OCI-LY1 (cell line): ENCODE results near the gene ASCC1.
"Not testable (repeated sequence)": the region's sequence is repeated elsewhere in the genome, so short reads cannot be mapped to it uniquely, and the experiment has no call there.

Experiments used
- H2AFZ ChIP-seq: fragments of 200-600 bp; sonication (generic), shearing (Covaris generic); 2 replicates; pipeline ENCODE4 v1.6.0; 2014; ENCODE audit warnings: antibody characterized with exemption, mild to moderate bottlenecking, low read length
- H3F3A ChIP-seq: fragments of 200-600 bp; sonication (generic), shearing (Covaris generic); 2 replicates; pipeline ENCODE4 v1.6.0; 2014; ENCODE audit warnings: mild to moderate bottlenecking, antibody characterized with exemption, low read length, moderate library complexity; ENCODE audit not compliant: insufficient read depth
- H3K27ac ChIP-seq: fragments of 200-600 bp; sonication (generic); 2 replicates; pipeline ENCODE4 v1.5.1; 2014; ENCODE audit warnings: low read length, mixed run types, mild to moderate bottlenecking, low read depth; ENCODE audit not compliant: poor library complexity, severe bottlenecking
- H3K27me3 ChIP-seq: fragments of 200-600 bp; sonication (generic); 2 replicates; pipeline ENCODE4 v1.6.0; 2014; ENCODE audit warnings: antibody characterized with exemption, mild to moderate bottlenecking, low read length, moderate library complexity; ENCODE audit not compliant: insufficient read depth
- H3K36me3 ChIP-seq: fragments of 200-600 bp; sonication (generic); 2 replicates; pipeline ENCODE4 v1.6.1; 2014; ENCODE audit warnings: mild to moderate bottlenecking, antibody characterized with exemption, low read length, moderate library complexity, mixed read lengths; ENCODE audit not compliant: insufficient read depth
- H3K4me1 ChIP-seq: fragments of 200-600 bp; sonication (generic); 2 replicates; pipeline ENCODE4 v1.5.1; 2014; ENCODE audit warnings: mild to moderate bottlenecking, low read length, moderate library complexity; ENCODE audit not compliant: insufficient read depth, severe bottlenecking
- H3K4me2 ChIP-seq: fragments of 200-600 bp; sonication (generic), shearing (Covaris generic); 2 replicates; pipeline ENCODE4 v1.6.1; 2014; ENCODE audit warnings: low read length
- H3K4me3 ChIP-seq: fragments of 200-600 bp; sonication (generic); 2 replicates; pipeline ENCODE4 v1.5.1; 2014; ENCODE audit warnings: low read length, low read depth, mild to moderate bottlenecking, mixed read lengths; ENCODE audit not compliant: poor library complexity, severe bottlenecking
- H3K79me2 ChIP-seq: fragments of 200-600 bp; shearing (Covaris generic); 2 replicates; pipeline ENCODE4 v1.6.1; 2016; ENCODE audit warnings: mixed run types, low read length, mixed read lengths; ENCODE audit not compliant: insufficient read depth
- H3K9ac ChIP-seq: fragments of 200-600 bp; sonication (generic), shearing (Covaris generic); 2 replicates; pipeline ENCODE4 v1.6.1; 2014; ENCODE audit warnings: mild to moderate bottlenecking, low read length, mixed read lengths
- H3K9me2 ChIP-seq: fragments of 200-600 bp; sonication (generic), shearing (Covaris generic); 2 replicates; pipeline ENCODE4 v1.6.1; 2014; ENCODE audit warnings: low read depth, mild to moderate bottlenecking, low read length, mixed read lengths
- H3K9me3 ChIP-seq: fragments of 200-600 bp; shearing (Covaris generic); 2 replicates; pipeline ENCODE4 v1.6.1; 2014; ENCODE audit warnings: low read length, mixed read lengths
- H4K20me1 ChIP-seq: fragments of 200-600 bp; sonication (generic), shearing (Covaris generic); 2 replicates; pipeline ENCODE4 v1.6.0; 2016; ENCODE audit warnings: mild to moderate bottlenecking, low read length; ENCODE audit not compliant: insufficient read depth
- CTCF ChIP-seq: fragments of 200-600 bp; sonication (generic), shearing (Covaris generic); IDR thresholded peaks from 2 replicates; pipeline ENCODE4 v1.5.1; 2017; ENCODE audit warnings: mild to moderate bottlenecking, antibody characterized with exemption, low read length, moderate library complexity, mixed read lengths
- EZH2 ChIP-seq: fragments of 200-600 bp; sonication (generic), shearing (Covaris generic); IDR thresholded peaks from 2 replicates; pipeline ENCODE4 v1.8.0; 2017; ENCODE audit warnings: borderline replicate concordance, mixed run types, mild to moderate bottlenecking, antibody characterized with exemption, low read length, moderate library complexity, mixed read lengths

Gene ASCC1

GRCh38 chr10:72208526-72208925, 7.5 kb downstream of the ASCC1 start:
- H3K4me2 ChIP-seq, H3K4me3 ChIP-seq, H3K9me2 ChIP-seq, H3K9ac ChIP-seq, H3K9me3 ChIP-seq, H2AFZ ChIP-seq, H3K79me2 ChIP-seq, H4K20me1 ChIP-seq, H3K27me3 ChIP-seq, H3K4me1 ChIP-seq, H3F3A ChIP-seq, H3K27ac ChIP-seq: not testable (repeated sequence)
- peaks cover 51% of the 10 kb centered on the region for H3K36me3 ChIP-seq

GRCh38 chr10:72206511-72207229, 9.4 kb downstream of the ASCC1 start:
- H3K9ac ChIP-seq: no peak overlapping the region
- H3K4me3 ChIP-seq: no peak overlapping the region
- no peak overlapping the region for H2AFZ ChIP-seq
- TF ChIP-seq CTCF (no peak), EZH2 (no peak)
- H3K36me3 ChIP-seq: peaks cover 61% of the 10 kb centered on the region
- no peaks in the 10 kb centered on the region for H3K27me3 ChIP-seq
- H3K79me2 ChIP-seq: no peaks in the 10 kb centered on the region
- no peaks in the 10 kb centered on the region for H4K20me1 ChIP-seq
- no peak overlapping the region for H3K4me2 ChIP-seq
- no peaks in the 10 kb centered on the region for H3K4me1 ChIP-seq
- H3K9me3 ChIP-seq: no peaks in the 10 kb centered on the region
- H3K9me2 ChIP-seq: no peaks in the 10 kb centered on the region
- H3K27ac ChIP-seq: no peak overlapping the region
- no peaks in the 10 kb centered on the region for H3F3A ChIP-seq

GRCh38 chr10:72204724-72205123, 11.4 kb downstream of the ASCC1 start:
- Histone ChIP-seq H3K36me3 (peaks cover 61% of the 10 kb centered on the region), H3K79me2 (no peaks in the 10 kb centered on the region), H3K9me3 (no peaks in the 10 kb centered on the region), H3F3A (no peaks in the 10 kb centered on the region), H4K20me1 (no peaks in the 10 kb centered on the region), H3K4me1 (no peaks in the 10 kb centered on the region), H3K9ac (no peak overlapping the region), H3K27me3 (no peaks in the 10 kb centered on the region), H3K4me2 (no peak overlapping the region), H3K9me2 (no peaks in the 10 kb centered on the region), H3K4me3 (no peak overlapping the region), H3K27ac (no peak overlapping the region), H2AFZ (no peak overlapping the region)
- TF ChIP-seq EZH2 (no peak), CTCF (no peak)

GRCh38 chr10:72204296-72204695, 11.8 kb downstream of the ASCC1 start:
- Histone ChIP-seq H3K4me3 (no peak overlapping the region), H3K9ac (no peak overlapping the region), H3F3A (no peaks in the 10 kb centered on the region), H3K36me3 (peaks cover 59% of the 10 kb centered on the region), H4K20me1 (no peaks in the 10 kb centered on the region), H2AFZ (no peak overlapping the region), H3K27me3 (no peaks in the 10 kb centered on the region), H3K9me2 (no peaks in the 10 kb centered on the region), H3K4me2 (no peak overlapping the region), H3K9me3 (no peaks in the 10 kb centered on the region), H3K27ac (no peak overlapping the region), H3K79me2 (no peaks in the 10 kb centered on the region), H3K4me1 (no peaks in the 10 kb centered on the region)
- no peak for TF ChIP-seq EZH2
- no peak for TF ChIP-seq CTCF
